Left lung (tissue), 10 donors: Measurements from ENCODE around the gene ACTN1. TPM values are rescaled to one million over a fixed set of nuclear protein-coding genes. Genes with fewer than 3 reads are reported as not detected.
A peak's percentile ranks its signal among the peaks of the same experiment; 100 is the strongest.

Source experiments
- ATAC-seq: fragments of 200-7000 bp; cut with Tn5 transposase; one replicate; pipeline ENCODE4 v1.9.1; 2020; ENCODE audit warnings: moderate library complexity
- DNase-seq, 4 donors: peaks; one replicate each; pipeline ENCODE4 v3.0.0-alpha.2; 2013 to 2020
- H3K27ac ChIP-seq, 2 donors: fragments of 200-600 bp; sonication (generic) in 1 of 2; one replicate each; pipeline versions ENCODE4 v1.5.0 to v1.8.0; 2020 to 2021
- H3K27me3 ChIP-seq, 2 donors: fragments of 200-600 bp; sonication (generic) in 1 of 2; one replicate each; pipeline versions ENCODE4 v1.5.0 to v1.8.0; 2020 to 2021
- H3K36me3 ChIP-seq, 2 donors: fragments of 200-600 bp; sonication (generic) in 1 of 2; one replicate each; pipeline versions ENCODE4 v1.5.0 to v1.8.0; 2020 to 2021
- H3K4me1 ChIP-seq, 2 donors: fragments of 200-600 bp; one replicate each; pipeline ENCODE4 v1.8.0; 2021
- H3K4me3 ChIP-seq, 2 donors: fragments of 200-600 bp; sonication (generic) in 1 of 2; one replicate each; pipeline versions ENCODE4 v1.5.0 to v1.8.0; 2020 to 2021; ENCODE audit warnings: mild to moderate bottlenecking in 1 of 2
- H3K9me3 ChIP-seq, 2 donors: fragments of 200-600 bp; sonication (generic) in 1 of 2; one replicate each; pipeline versions ENCODE4 v1.5.0 to v1.8.0; 2020 to 2021
- CTCF ChIP-seq, 2 donors: fragments of 200-600 bp; sonication (generic) in 1 of 2; IDR thresholded peaks; one replicate each; pipeline versions ENCODE4 v1.5.0 to v1.8.0; 2021; ENCODE audit warnings: antibody characterized with exemption in 2 of 2
- intact Hi-C, 2 donors: fragments of 100-400 bp; cut with DNase I; formaldehyde crosslinking; loops; one replicate each; pipeline versions ENCODE4 v1.11.2 to v1.14.2; 2022
- polyA plus RNA-seq, 6 donors: library from polyadenylated mRNA; unstranded; fragments of 120-200 nt; gene quantifications; one replicate each; pipeline ENCODE4 v1.2.1, GENCODE V29; 2013; ENCODE audit not compliant: insufficient read length in 6 of 6
- total RNA-seq, 2 donors: library from RNA; stranded (reverse); fragmentation: NEBNext Ultra II Directional; extraction: Animal tissue kit (Norgen Biotek cat#: 25700); gene quantifications; one replicate each; pipeline ENCODE4 v1.2.1, GENCODE V29; 2021
- donor health status: DM: no; HTN: yes; CAD: no.
- donor health status: DM: no; HTN: no; CAD: no.

ACTN1 gene
- total and polyA plus RNA-seq, 8 donors = 125 to 225 (median 146) TPM

- intact Hi-C loops = loop anchor here in 1 of 2 donors (10.0 kb wide), 1 partner anchor 165 kb away; no protein-coding TSS in a partner anchor
- Histone ChIP-seq H3K27me3 (no peaks in the 10 kb centered on the region), H3K36me3 (peaks cover 0 to 73% of the 10 kb centered on the region in 2 donors), H3K4me1 (peaks cover 0 to 32% of the 10 kb centered on the region in 2 donors), H3K4me3 (no peak overlapping the region), H3K9me3 (no peaks in the 10 kb centered on the region), H3K27ac (peak overlapping the region in 1 of 2 donors; percentile 0)
- ATAC-seq = no peak
- DNase-seq = no peak
- TF ChIP-seq CTCF (IDR thresholded peaks at IDR 0.05) = no peak
Measured at GRCh38 chr14:68919129-68919927, 59.8 kb downstream of the ACTN1 start.

GRCh38 chr14:68918612-68919011, 60.5 kb downstream of the ACTN1 start:
- Histone ChIP-seq H3K4me3 (no peak overlapping the region), H3K36me3 (peaks cover 0 to 69% of the 10 kb centered on the region in 2 donors), H3K4me1 (peaks cover 0 to 32% of the 10 kb centered on the region in 2 donors), H3K9me3 (no peaks in the 10 kb centered on the region), H3K27me3 (no peaks in the 10 kb centered on the region), H3K27ac (peak overlapping the region in 1 of 2 donors; percentile 0)
- no peak for TF ChIP-seq CTCF (IDR thresholded peaks at IDR 0.05)
- ATAC-seq (peak; percentile 17), DNase-seq (no peak)
- intact Hi-C loops = loop anchor here in 1 of 2 donors (10.0 kb wide), 1 partner anchor 166 kb away; no protein-coding TSS in a partner anchor

GRCh38 chr14:68916358-68916941, 62.7 kb downstream of the ACTN1 start:
- TF ChIP-seq CTCF (IDR thresholded peaks at IDR 0.05) = no peak
- DNase-seq (no peak), ATAC-seq (no peak)
- Histone ChIP-seq H3K4me1 (peaks cover 0 to 23% of the 10 kb centered on the region in 2 donors), H3K9me3 (no peaks in the 10 kb centered on the region), H3K27me3 (no peaks in the 10 kb centered on the region), H3K36me3 (peaks cover 0 to 60% of the 10 kb centered on the region in 2 donors), H3K27ac (no peak overlapping the region), H3K4me3 (no peak overlapping the region)
- intact Hi-C loops = loop anchor here in 1 of 2 donors (10.0 kb wide), 1 partner anchor 168 kb away; no protein-coding TSS in a partner anchor

GRCh38 chr14:68913516-68913915, 65.6 kb downstream of the ACTN1 start:
- Histone ChIP-seq H3K27ac (peak overlapping the region in 1 of 2 donors; percentile 20), H3K36me3 (peaks cover 0 to 63% of the 10 kb centered on the region in 2 donors), H3K4me1 (peaks cover 0 to 24% of the 10 kb centered on the region in 2 donors), H3K4me3 (no peak overlapping the region), H3K27me3 (no peaks in the 10 kb centered on the region), H3K9me3 (no peaks in the 10 kb centered on the region)
- ATAC-seq (no peak), DNase-seq (no peak)
- intact Hi-C loops = loop anchor here in 1 of 2 donors (10.0 kb wide), 1 partner anchor 171 kb away; no protein-coding TSS in a partner anchor
- no peak for TF ChIP-seq CTCF (IDR thresholded peaks at IDR 0.05)
